Brain microvascular endothelial cell (primary cell): ENCODE data around the gene GPRIN1.
A peak's percentile ranks its signal among the peaks of the same experiment; 100 is the strongest.

Source experiments
- DNase-seq: peaks from one replicate; pipeline ENCODE4 v3.0.0-alpha.2; 2020
- H3K27ac ChIP-seq: fragments of 250-450 bp; sonication (Bioruptor Pico); 2 replicates; pipeline ENCODE4 v1.5.1; 2020; ENCODE audit warnings: mild to moderate bottlenecking, moderate library complexity
- H3K27me3 ChIP-seq: fragments of 250-450 bp; sonication (Bioruptor Pico); replicated peaks from 2 replicates; pipeline ENCODE4 v1.5.1; 2020; ENCODE audit warnings: mild to moderate bottlenecking
- H3K36me3 ChIP-seq: fragments of 250-450 bp; sonication (Bioruptor Pico); replicated peaks from 2 replicates; pipeline ENCODE4 v1.5.1; 2020; ENCODE audit warnings: mild to moderate bottlenecking
- H3K4me3 ChIP-seq: 2 replicates; pipeline ENCODE4 v1.5.1; 2011; ENCODE audit warnings: low read depth, mild to moderate bottlenecking, control low read depth, low read length, moderate library complexity
- CTCF ChIP-seq: IDR thresholded peaks from 2 replicates; pipeline ENCODE4 v1.5.1; 2011; ENCODE audit warnings: low read depth, mild to moderate bottlenecking, moderate library complexity, low read length, control low read depth, inconsistent platforms; ENCODE audit errors: missing control alignments
- in situ Hi-C: cut with HindIII; loops from 2 replicates; pipeline ENCODE4 v1.10.0; 2017; ENCODE audit warnings: low sequenced_read_pairs, low pct_ligation_motif_present

Gene GPRIN1

GRCh38 chr5:176611435-176611834, 1.5 kb upstream of the GPRIN1 start:
- no peak for TF ChIP-seq CTCF
- H3K4me3 ChIP-seq: no peak overlapping the region
- H3K27ac ChIP-seq: no peak overlapping the region
- no peaks in the 10 kb centered on the region for H3K27me3 ChIP-seq
- in situ Hi-C loops: no loop called here
- peak; percentile 81 for DNase-seq
- no peaks in the 10 kb centered on the region for H3K36me3 ChIP-seq

- H3K27ac ChIP-seq: no peak overlapping the region
- H3K36me3 ChIP-seq: no peaks in the 10 kb centered on the region
- DNase-seq: no peak
- H3K27me3 ChIP-seq: no peaks in the 10 kb centered on the region
- TF ChIP-seq CTCF: no peak
- in situ Hi-C loops: no loop called here
- H3K4me3 ChIP-seq: peak overlapping the region; percentile 61
These were observed 448 bp upstream of the GPRIN1 start for GRCh38 chr5:176610435-176610773.

GRCh38 chr5:176608937-176609723, 826 bp downstream of the GPRIN1 start:
- Histone ChIP-seq H3K27me3 (no peaks in the 10 kb centered on the region), H3K4me3 (peak overlapping the region; percentile 55), H3K36me3 (no peaks in the 10 kb centered on the region), H3K27ac (no peak overlapping the region)
- in situ Hi-C loops: no loop called here
- DNase-seq: no peak
- no peak for TF ChIP-seq CTCF

GRCh38 chr5:176608142-176608705, 1.7 kb downstream of the GPRIN1 start:
- DNase-seq: no peak
- H3K4me3 ChIP-seq: no peak overlapping the region
- no peak overlapping the region for H3K27ac ChIP-seq
- no peak for TF ChIP-seq CTCF
- H3K27me3 ChIP-seq: no peaks in the 10 kb centered on the region
- in situ Hi-C loops: no loop called here
- H3K36me3 ChIP-seq: no peaks in the 10 kb centered on the region

GRCh38 chr5:176606875-176607274, 3.1 kb downstream of the GPRIN1 start:
- Histone ChIP-seq H3K27ac (no peak overlapping the region), H3K4me3 (no peak overlapping the region), H3K36me3 (no peaks in the 10 kb centered on the region), H3K27me3 (no peaks in the 10 kb centered on the region)
- no peak for DNase-seq
- TF ChIP-seq CTCF: no peak
- in situ Hi-C loops: no loop called here
